ENCODE results near the gene CFL1. TPM values are rescaled to one million over a fixed set of nuclear protein-coding genes. Genes with fewer than 3 reads are reported as not detected.

CFL1 gene
- total and polyA plus RNA-seq, 9 donors, result 215 to 693 (median 476) TPM

DNA sequence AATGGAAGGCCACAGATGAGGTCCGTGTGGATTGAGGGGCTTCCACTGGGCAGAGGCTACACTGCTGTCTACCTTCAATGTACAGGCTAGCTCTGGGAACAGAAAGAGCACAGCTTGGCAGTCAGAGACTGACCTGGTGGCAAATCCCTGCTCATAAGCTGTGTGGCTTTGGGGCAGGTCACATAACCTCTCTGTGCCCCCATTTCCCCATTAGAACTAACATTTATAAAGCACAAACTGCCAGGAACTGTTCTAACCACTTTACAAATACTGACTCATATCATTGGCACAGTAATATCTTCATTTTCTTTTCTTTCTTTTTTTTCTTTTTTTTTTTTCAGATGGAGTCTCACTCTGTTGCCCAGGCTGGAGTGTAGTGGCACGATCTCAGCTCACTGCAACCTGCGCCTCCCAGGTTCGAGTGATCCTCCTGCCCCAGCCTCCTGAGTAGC lies 39.1 kb upstream of the CFL1 start:
- Histone ChIP-seq H3K36me3 (no peaks in the 10 kb centered on the region), H3K4me3 (no peak overlapping the region), H3K4me1 (ENCODE audit: insufficient read depth) (peaks cover 12% of the 10 kb centered on the region), H3K27ac (no peak overlapping the region), H3K27me3 (peaks cover 4% of the 10 kb centered on the region), H3K9me3 (no peaks in the 10 kb centered on the region)
- 84 to 88% (median 88%) methylated on average over 4 of the region's 4 CpGs for WGBS, 3 donors
- TF ChIP-seq POLR2A (IDR thresholded peaks at IDR 0.05), result no peak
- TF ChIP-seq, protein P1, sequence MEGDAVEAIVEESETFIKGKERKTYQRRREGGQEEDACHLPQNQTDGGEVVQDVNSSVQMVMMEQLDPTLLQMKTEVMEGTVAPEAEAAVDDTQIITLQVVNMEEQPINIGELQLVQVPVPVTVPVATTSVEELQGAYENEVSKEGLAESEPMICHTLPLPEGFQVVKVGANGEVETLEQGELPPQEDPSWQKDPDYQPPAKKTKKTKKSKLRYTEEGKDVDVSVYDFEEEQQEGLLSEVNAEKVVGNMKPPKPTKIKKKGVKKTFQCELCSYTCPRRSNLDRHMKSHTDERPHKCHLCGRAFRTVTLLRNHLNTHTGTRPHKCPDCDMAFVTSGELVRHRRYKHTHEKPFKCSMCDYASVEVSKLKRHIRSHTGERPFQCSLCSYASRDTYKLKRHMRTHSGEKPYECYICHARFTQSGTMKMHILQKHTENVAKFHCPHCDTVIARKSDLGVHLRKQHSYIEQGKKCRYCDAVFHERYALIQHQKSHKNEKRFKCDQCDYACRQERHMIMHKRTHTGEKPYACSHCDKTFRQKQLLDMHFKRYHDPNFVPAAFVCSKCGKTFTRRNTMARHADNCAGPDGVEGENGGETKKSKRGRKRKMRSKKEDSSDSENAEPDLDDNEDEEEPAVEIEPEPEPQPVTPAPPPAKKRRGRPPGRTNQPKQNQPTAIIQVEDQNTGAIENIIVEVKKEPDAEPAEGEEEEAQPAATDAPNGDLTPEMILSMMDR (IDR thresholded peaks at IDR 0.05), result no peak
- no peak for TF ChIP-seq EP300 (IDR thresholded peaks at IDR 0.05)
- no peak for DNase-seq
- intact Hi-C loops (cut with DNase I), result no loop called here

DNA sequence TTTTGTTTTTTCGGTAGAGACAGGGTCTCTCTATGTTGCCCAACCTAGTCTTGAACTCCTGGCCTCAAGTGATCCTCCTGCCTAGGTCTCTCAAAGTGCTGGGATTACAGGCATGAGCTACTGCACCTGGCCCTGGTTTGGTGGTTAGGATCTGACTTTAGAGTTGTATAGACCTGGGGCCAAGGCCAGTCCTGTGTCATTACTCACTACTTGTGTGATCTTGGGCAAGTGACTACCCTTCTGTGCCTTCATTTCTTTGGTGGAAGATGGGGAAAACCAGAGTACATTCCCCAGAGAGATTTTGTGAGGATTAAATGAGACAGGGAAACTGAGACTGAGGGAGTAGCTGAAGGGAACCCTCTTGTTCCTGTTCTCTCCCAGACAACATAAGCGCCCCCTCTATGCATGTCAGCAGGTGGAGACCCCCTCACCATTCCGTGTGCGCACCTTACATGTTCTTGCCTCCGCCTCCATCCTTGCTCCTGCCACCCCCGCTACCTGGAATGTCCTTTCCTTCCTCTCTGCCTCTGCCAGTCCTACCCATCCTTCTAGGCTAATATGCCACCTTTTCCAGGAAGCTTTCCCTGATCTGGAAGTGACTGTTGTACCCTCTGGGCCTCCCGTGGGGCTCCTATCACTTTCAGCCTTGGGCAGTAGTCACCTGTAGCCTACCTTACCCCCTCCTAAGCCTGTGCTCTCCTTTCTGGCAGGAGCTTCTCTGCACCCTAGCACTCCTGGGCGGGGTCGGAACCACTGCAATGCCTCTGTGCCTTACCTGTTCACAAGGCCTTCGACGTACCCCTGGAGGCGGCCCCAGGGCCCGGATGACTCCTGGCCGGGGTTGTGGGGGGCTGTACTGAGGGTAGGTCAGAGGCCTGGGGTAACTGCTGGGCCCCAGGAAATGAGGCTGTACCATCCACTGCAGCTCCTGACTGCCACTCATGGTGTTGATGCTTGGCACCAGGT lies 38.3 kb upstream of the CFL1 start:
- intact Hi-C loops (cut with DNase I), result no loop called here
- Histone ChIP-seq H3K9me3 (no peaks in the 10 kb centered on the region), H3K27ac (no peak overlapping the region), H3K27me3 (peaks cover 4% of the 10 kb centered on the region), H3K36me3 (no peaks in the 10 kb centered on the region), H3K4me3 (no peak overlapping the region), H3K4me1 (ENCODE audit: insufficient read depth) (peaks cover 14% of the 10 kb centered on the region)
- WGBS, 3 donors, result 82 to 89% (median 87%) methylated on average over 14 of the region's 14 CpGs
- TF ChIP-seq, protein P1 (IDR thresholded peaks at IDR 0.05), result no peak
- no peak for TF ChIP-seq EP300 (IDR thresholded peaks at IDR 0.05)
- TF ChIP-seq POLR2A (IDR thresholded peaks at IDR 0.05), result no peak
- no peak for DNase-seq

DNA sequence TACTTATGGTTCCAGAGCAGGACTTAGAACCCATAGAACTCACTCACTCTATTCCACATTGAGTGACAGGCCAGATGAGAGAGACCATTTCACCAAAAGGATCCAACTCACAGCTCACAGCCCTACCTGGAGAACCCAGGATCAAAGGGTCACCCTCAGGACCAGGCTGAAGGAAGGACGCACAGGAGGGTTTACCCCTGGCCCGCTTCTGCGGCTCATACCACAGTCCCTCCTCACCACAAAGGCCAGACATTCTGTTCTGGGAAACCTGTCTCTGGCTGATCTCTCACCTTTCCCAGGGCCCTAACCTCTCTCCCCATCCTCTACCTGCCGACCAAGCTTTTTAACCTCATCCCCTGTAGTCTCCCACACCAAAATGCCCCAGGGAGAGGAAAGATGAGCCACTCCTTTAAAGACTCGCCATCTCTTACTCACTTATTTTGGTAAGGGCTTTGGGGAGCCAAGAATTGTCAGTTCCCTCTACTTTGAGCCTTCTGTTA lies 37.6 kb upstream of the CFL1 start:
- Histone ChIP-seq H3K27me3 (peaks cover 4% of the 10 kb centered on the region), H3K27ac (no peak overlapping the region), H3K4me3 (no peak overlapping the region), H3K36me3 (no peaks in the 10 kb centered on the region), H3K4me1 (ENCODE audit: insufficient read depth) (peaks cover 16% of the 10 kb centered on the region), H3K9me3 (no peaks in the 10 kb centered on the region)
- DNase-seq, result no peak
- intact Hi-C loops (cut with DNase I), result no loop called here
- TF ChIP-seq EP300 (IDR thresholded peaks at IDR 0.05), result no peak
- no peak for TF ChIP-seq POLR2A (IDR thresholded peaks at IDR 0.05)
- TF ChIP-seq, protein P1 (IDR thresholded peaks at IDR 0.05), result no peak
- 89 to 92% (median 92%) methylated on average over 5 of the region's 5 CpGs for WGBS, 3 donors

DNA sequence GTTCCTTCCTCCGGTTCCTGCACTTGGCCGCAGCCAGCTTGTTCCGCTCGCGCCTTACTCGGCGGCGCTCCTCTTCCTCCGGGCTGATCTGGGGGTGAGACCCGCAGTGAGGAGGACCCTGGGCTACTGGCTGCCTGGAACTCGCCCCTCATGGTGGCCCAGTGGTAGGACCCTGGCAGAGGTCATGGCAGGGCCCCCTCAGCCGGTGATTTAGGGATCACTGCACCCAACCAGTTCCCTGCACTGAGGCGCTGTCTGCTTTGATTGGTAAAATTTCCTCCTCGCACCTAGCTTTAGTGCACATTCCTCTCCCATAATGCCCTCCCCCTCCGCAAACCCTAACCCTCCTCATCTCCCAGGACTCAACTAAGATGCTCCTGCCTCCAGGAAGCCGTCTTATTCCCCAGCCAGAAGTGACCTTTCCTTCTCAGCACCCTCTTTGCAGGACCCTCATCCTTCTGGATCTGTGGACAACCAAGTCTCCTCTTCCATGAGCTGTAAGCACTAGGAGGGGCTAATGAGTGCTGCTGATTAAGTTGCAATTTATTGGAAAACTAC lies 36.1 kb upstream of the CFL1 start:
- no peak overlapping the region for H3K27ac ChIP-seq
- DNase-seq, result no peak
- no peaks in the 10 kb centered on the region for H3K36me3 ChIP-seq
- peaks cover 18% of the 10 kb centered on the region for H3K4me1 ChIP-seq (ENCODE audit: insufficient read depth)
- H3K9me3 ChIP-seq, result no peaks in the 10 kb centered on the region
- 79 to 88% (median 88%) methylated on average over 16 of the region's 16 CpGs for WGBS, 3 donors
- no peak overlapping the region for H3K4me3 ChIP-seq
- no peak for TF ChIP-seq EP300 (IDR thresholded peaks at IDR 0.05)
- peaks cover 4% of the 10 kb centered on the region for H3K27me3 ChIP-seq
- intact Hi-C loops (cut with DNase I), result no loop called here

All from ovary (tissue), 9 donors.